ENCODE results near the gene ID2. TPM values are rescaled to one million over a fixed set of nuclear protein-coding genes. Genes with fewer than 3 reads are reported as not detected.

ID2 gene
- total and polyA plus RNA-seq, 8 donors: 40.6 to 255 (median 117) TPM

DNA sequence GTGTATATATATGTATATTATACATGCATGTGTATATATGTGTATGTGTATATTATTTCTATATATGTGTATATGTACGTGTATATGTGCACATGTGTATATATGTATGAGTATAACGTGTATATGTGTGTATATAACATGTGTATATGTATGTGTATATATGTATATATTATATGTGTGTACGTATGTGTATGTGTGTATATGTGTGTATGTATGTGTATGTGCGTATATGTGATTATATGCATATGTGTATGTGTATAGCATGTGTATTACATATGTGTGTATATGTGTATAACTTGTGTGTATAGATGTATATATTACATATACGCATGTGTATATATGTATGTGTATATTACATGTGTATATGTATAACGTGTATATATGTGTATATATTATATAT is 32.1 kb upstream of the ID2 start:
- Histone ChIP-seq H3K4me1 (no peaks in the 10 kb centered on the region), H3K36me3 (no peaks in the 10 kb centered on the region), H3K4me3 (no peak overlapping the region), H3K27ac (no peak overlapping the region), H3K9me3 (peaks cover 0 to 9% (median 4%) of the 10 kb centered on the region in 4 donors), H3K27me3 (no peaks in the 10 kb centered on the region)
- intact Hi-C loops (cut with DNase I; ENCODE audit: low total_unique reads): no loop called here
- 72 to 94% (median 87%) methylated on average over 6 of the region's 6 CpGs for WGBS, 5 donors
- no peak for DNase-seq
- no peak for TF ChIP-seq CTCF (IDR thresholded peaks at IDR 0.05)
- no peak for TF ChIP-seq EP300 (IDR thresholded peaks at IDR 0.05)
- TF ChIP-seq POLR2A (IDR thresholded peaks at IDR 0.05): no peak
- TF ChIP-seq POLR2AphosphoS5 (IDR thresholded peaks at IDR 0.05): no peak

GRCh38 chr2:8650256-8650655 is 31.6 kb upstream of the ID2 start:
- 86 to 94% (median 90%) methylated on average over 4 of the region's 4 CpGs for WGBS, 5 donors
- H3K4me1 ChIP-seq: no peaks in the 10 kb centered on the region
- no peak overlapping the region for H3K4me3 ChIP-seq
- no peaks in the 10 kb centered on the region for H3K27me3 ChIP-seq
- intact Hi-C loops (cut with DNase I; ENCODE audit: low total_unique reads): no loop called here
- H3K27ac ChIP-seq: no peak overlapping the region
- no peaks in the 10 kb centered on the region for H3K36me3 ChIP-seq
- no peak for DNase-seq
- H3K9me3 ChIP-seq: peaks cover 0 to 9% (median 4%) of the 10 kb centered on the region in 4 donors
- TF ChIP-seq EP300 (IDR thresholded peaks at IDR 0.05) (no peak), CTCF (IDR thresholded peaks at IDR 0.05) (no peak), POLR2AphosphoS5 (IDR thresholded peaks at IDR 0.05) (no peak), POLR2A (IDR thresholded peaks at IDR 0.05) (no peak)

GRCh38 chr2:8652774-8653426 is 29.0 kb upstream of the ID2 start:
- no peaks in the 10 kb centered on the region for H3K36me3 ChIP-seq
- intact Hi-C loops (cut with DNase I; ENCODE audit: low total_unique reads): no loop called here
- no peaks in the 10 kb centered on the region for H3K9me3 ChIP-seq
- H3K4me3 ChIP-seq: no peak overlapping the region
- peaks cover 0 to 8% (median 0%) of the 10 kb centered on the region in 4 donors for H3K4me1 ChIP-seq
- DNase-seq: no peak
- 89 to 93% (median 92%) methylated on average over 11 of the region's 11 CpGs for WGBS, 5 donors
- no peaks in the 10 kb centered on the region for H3K27me3 ChIP-seq
- no peak overlapping the region for H3K27ac ChIP-seq
- no peak for TF ChIP-seq POLR2A (IDR thresholded peaks at IDR 0.05)
- TF ChIP-seq EP300 (IDR thresholded peaks at IDR 0.05): no peak
- no peak for TF ChIP-seq POLR2AphosphoS5 (IDR thresholded peaks at IDR 0.05)
- no peak for TF ChIP-seq CTCF (IDR thresholded peaks at IDR 0.05)

- Histone ChIP-seq H3K9me3 (no peaks in the 10 kb centered on the region), H3K36me3 (no peaks in the 10 kb centered on the region), H3K4me1 (peaks cover 0 to 8% (median 0%) of the 10 kb centered on the region in 4 donors), H3K27ac (no peak overlapping the region), H3K27me3 (no peaks in the 10 kb centered on the region), H3K4me3 (no peak overlapping the region)
- TF ChIP-seq POLR2A (IDR thresholded peaks at IDR 0.05) (no peak), EP300 (IDR thresholded peaks at IDR 0.05) (no peak), POLR2AphosphoS5 (IDR thresholded peaks at IDR 0.05) (no peak), CTCF (IDR thresholded peaks at IDR 0.05) (no peak)
- WGBS, 5 donors: 86 to 91% (median 89%) methylated on average over 7 of the region's 7 CpGs
- DNase-seq: no peak
- intact Hi-C loops (cut with DNase I; ENCODE audit: low total_unique reads): no loop called here
These were observed 28.4 kb upstream of the ID2 start for GRCh38 chr2:8653485-8653884.
